Muscle of leg (tissue), 11 donors: ENCODE measurements around the gene CLHC1. TPM values are rescaled to one million over a fixed set of nuclear protein-coding genes. Genes with fewer than 3 reads are reported as not detected.
A peak's percentile ranks its signal among the peaks of the same experiment; 100 is the strongest.
"Not testable (repeated sequence)": the region's sequence is repeated elsewhere in the genome, so short reads cannot be mapped to it uniquely, and the experiment has no call there.

Experiments
- DNase-seq: peaks from one replicate; pipeline ENCODE4 v3.0.0; 2013
- H3K27ac ChIP-seq: one replicate; pipeline ENCODE4 v1.5.1; 2013; ENCODE audit warnings: mild to moderate bottlenecking, low read length, control low read depth
- H3K27me3 ChIP-seq: one replicate; pipeline ENCODE4 v1.6.1; 2013; ENCODE audit warnings: low read length; ENCODE audit not compliant: control insufficient read depth, insufficient read depth
- H3K36me3 ChIP-seq: one replicate; pipeline ENCODE4 v1.6.1; 2013; ENCODE audit warnings: low read length; ENCODE audit not compliant: control insufficient read depth, insufficient read depth
- H3K4me1 ChIP-seq: one replicate; pipeline ENCODE4 v1.6.1; 2013; ENCODE audit warnings: low read length; ENCODE audit not compliant: control insufficient read depth, insufficient read depth
- H3K4me3 ChIP-seq: one replicate; pipeline ENCODE4 v1.5.1; 2013; ENCODE audit warnings: low read length, control low read depth
- H3K9me3 ChIP-seq: replicated peaks from 2 replicates; pipeline ENCODE4 v1.6.1; 2013; ENCODE audit warnings: low read depth, low read length; ENCODE audit not compliant: control insufficient read depth
- WGBS: methylation state at CpG from one replicate; pipeline ENCODE4 v1.1.5; 2013; ENCODE audit warnings: missing lambda C conversion rate; ENCODE audit not compliant: insufficient coverage; 5-methylcytosine and 5-hydroxymethylcytosine counted together
- polyA plus RNA-seq, 8 donors: library from polyadenylated mRNA; unstranded; fragments of 120-200 nt; gene quantifications; one replicate each; pipeline versions ENCODE4 v1.2.1 to v1.2.3, GENCODE V29; 2013; ENCODE audit warnings: inconsistent platforms in 1 of 8, low replicate concordance in 1 of 8; ENCODE audit not compliant: insufficient read length in 8 of 8, insufficient read depth in 1 of 8
- total RNA-seq: library from RNA; stranded (reverse); fragments of 120-200 nt; gene quantifications from one replicate; pipeline ENCODE4 v1.2.4, GENCODE V29; 2013

The CLHC1 gene
- total and polyA plus RNA-seq, 9 donors, result 6.4 to 15.1 (median 8.8) TPM

GRCh38 chr2:55268288-55268906 is 36.3 kb upstream of the CLHC1 start:
- peak; percentile 34 for DNase-seq
- 10% methylated on average over 10 of the region's 13 CpGs for WGBS

GRCh38 chr2:55259586-55259985 is 27.5 kb upstream of the CLHC1 start:
- not testable (repeated sequence) for H3K4me3 ChIP-seq, DNase-seq, H3K27ac ChIP-seq, H3K27me3 ChIP-seq, H3K9me3 ChIP-seq, H3K4me1 ChIP-seq
- no CpG with 5 or more reads among the region's 3 CpGs for WGBS
- peaks cover 36% of the 10 kb centered on the region for H3K36me3 ChIP-seq

More at GRCh38 chr2:55268288-55268906, 36.3 kb upstream of the CLHC1 start:
- H3K4me1 ChIP-seq, result peaks cover 10% of the 10 kb centered on the region
- no peaks in the 10 kb centered on the region for H3K9me3 ChIP-seq
- H3K36me3 ChIP-seq, result peaks cover 8% of the 10 kb centered on the region
- H3K27me3 ChIP-seq, result no peaks in the 10 kb centered on the region
- H3K4me3 ChIP-seq, result peak overlapping the region; percentile 58
- peak overlapping the region; percentile 92 for H3K27ac ChIP-seq

DNA sequence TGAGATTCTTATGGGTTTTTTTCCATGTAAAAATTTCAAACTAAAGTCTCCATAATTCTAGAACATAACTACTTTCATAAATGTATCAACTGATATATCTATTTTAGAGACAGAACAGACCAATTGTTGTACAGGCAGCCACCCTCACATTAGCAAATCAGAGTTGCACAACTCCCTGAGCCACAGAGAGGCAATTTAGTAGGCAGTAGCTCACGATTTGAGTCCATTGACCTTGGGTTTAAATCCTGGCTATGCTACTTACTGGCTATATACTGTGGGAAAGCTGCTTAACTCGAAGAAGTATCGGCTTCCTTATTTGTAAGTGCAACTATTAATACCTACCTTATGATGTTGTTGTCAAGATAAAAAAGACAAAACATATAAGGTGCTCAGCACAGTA is 20.7 kb upstream of the CLHC1 start:
- DNase-seq, result no peak
- no CpG with 5 or more reads among the region's 3 CpGs for WGBS
- H3K27me3 ChIP-seq, result no peaks in the 10 kb centered on the region

DNA sequence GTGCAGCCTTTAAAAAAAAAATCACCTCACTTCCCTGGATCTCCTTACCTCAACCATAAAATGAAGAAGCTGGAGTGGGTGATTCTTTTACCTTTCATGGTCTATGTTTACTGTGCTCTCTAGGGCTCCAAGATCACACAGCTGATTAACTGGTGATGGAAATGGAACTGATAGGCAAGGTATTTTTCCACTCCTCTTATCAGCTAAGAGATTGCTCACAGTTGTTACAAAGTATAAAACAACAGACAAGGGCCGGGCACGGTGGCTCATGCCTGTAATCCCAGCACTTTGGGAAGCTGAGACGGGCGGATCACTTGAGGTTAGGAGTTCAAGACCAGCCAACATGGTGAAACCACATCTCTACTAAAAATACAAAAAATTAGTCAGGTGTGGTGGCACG is 14.9 kb upstream of the CLHC1 start:
- no peaks in the 10 kb centered on the region for H3K4me1 ChIP-seq
- H3K9me3 ChIP-seq, result no peaks in the 10 kb centered on the region
- H3K27ac ChIP-seq, result no peak overlapping the region
- no peak overlapping the region for H3K4me3 ChIP-seq
- no peak for DNase-seq
- WGBS, result 96% methylated on average over 5 of the region's 5 CpGs
- H3K36me3 ChIP-seq, result peaks cover 28% of the 10 kb centered on the region
- H3K27me3 ChIP-seq, result no peaks in the 10 kb centered on the region

More for the DNA sequence above, 20.7 kb upstream of the CLHC1 start:
- no peaks in the 10 kb centered on the region for H3K9me3 ChIP-seq
- no peaks in the 10 kb centered on the region for H3K4me1 ChIP-seq
- no peak overlapping the region for H3K27ac ChIP-seq
- peaks cover 28% of the 10 kb centered on the region for H3K36me3 ChIP-seq
- H3K4me3 ChIP-seq, result no peak overlapping the region

DNA sequence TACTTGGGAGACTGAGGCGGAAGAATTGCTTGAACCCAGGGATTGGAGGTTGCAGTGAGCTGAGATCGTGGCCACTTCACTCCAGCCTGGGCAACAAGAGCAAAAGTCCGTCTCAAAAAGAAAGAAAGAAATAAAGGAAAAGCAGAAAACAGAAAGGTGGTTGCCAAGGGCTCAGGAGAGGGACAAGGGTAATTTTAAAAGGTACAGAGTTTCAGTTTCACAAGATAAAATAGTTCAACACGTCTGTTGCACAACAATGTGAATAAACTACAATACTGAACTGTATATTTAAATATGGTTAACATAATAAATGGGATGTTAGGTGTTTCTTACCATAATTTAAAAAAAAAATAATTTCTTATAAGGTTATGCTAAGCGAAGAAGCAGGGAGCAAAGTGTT is 13.3 kb upstream of the CLHC1 start:
- Histone ChIP-seq H3K4me1 (no peaks in the 10 kb centered on the region), H3K27me3 (no peaks in the 10 kb centered on the region), H3K27ac (no peak overlapping the region), H3K9me3 (no peaks in the 10 kb centered on the region), H3K36me3 (peaks cover 25% of the 10 kb centered on the region), H3K4me3 (no peak overlapping the region)
- DNase-seq, result no peak
- 86% methylated on average over 1 of the region's 5 CpGs for WGBS

DNA sequence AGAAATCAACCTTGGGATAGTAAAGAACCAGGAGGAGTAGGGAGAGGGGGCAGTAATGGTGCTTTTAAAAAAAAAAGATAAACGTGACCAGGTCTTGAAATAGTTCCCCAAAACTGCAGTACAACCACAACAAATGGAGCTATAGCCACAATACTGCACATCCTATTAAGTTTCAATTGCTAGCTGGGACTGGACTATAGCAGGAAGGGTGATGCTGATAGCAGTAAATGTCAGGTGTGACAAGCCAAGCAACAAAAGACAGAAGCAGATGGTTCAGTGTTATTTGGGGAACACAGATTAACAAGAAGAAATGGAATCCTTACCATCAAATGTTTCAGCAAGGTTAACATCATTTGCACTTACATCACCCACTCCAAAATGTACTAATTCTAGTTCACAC is 10.5 kb upstream of the CLHC1 start:
- H3K4me1 ChIP-seq, result no peaks in the 10 kb centered on the region
- H3K27ac ChIP-seq, result no peak overlapping the region
- DNase-seq, result no peak
- H3K27me3 ChIP-seq, result no peaks in the 10 kb centered on the region
- H3K36me3 ChIP-seq, result peaks cover 20% of the 10 kb centered on the region
- no peaks in the 10 kb centered on the region for H3K9me3 ChIP-seq
- no CpG with 5 or more reads among the region's 1 CpG for WGBS
- H3K4me3 ChIP-seq, result no peak overlapping the region

- DNase-seq, H3K27me3 ChIP-seq, H3K27ac ChIP-seq, H3K4me3 ChIP-seq, H3K4me1 ChIP-seq, H3K9me3 ChIP-seq: not testable (repeated sequence)
- H3K36me3 ChIP-seq, result peaks cover 14% of the 10 kb centered on the region
- WGBS, result 93% methylated on average over 6 of the region's 8 CpGs
These were observed 9.5 kb upstream of the CLHC1 start for GRCh38 chr2:55241582-55241981.

- Histone ChIP-seq H3K4me1 (no peaks in the 10 kb centered on the region), H3K9me3 (no peaks in the 10 kb centered on the region), H3K36me3 (peaks cover 22% of the 10 kb centered on the region), H3K4me3 (no peak overlapping the region), H3K27me3 (no peaks in the 10 kb centered on the region), H3K27ac (no peak overlapping the region)
- WGBS, result no CpG with 5 or more reads among the region's 4 CpGs
- no peak for DNase-seq
These were observed 7.6 kb upstream of the CLHC1 start for GRCh38 chr2:55239656-55240222.

- DNase-seq, result no peak
- Histone ChIP-seq H3K27ac (no peak overlapping the region), H3K4me3 (no peak overlapping the region), H3K36me3 (peaks cover 32% of the 10 kb centered on the region), H3K9me3 (no peaks in the 10 kb centered on the region), H3K4me1 (peaks cover 11% of the 10 kb centered on the region), H3K27me3 (no peaks in the 10 kb centered on the region)
- WGBS, result no CpG with 5 or more reads among the region's 2 CpGs
These were observed 5.0 kb upstream of the CLHC1 start for GRCh38 chr2:55236992-55237543.

DNA sequence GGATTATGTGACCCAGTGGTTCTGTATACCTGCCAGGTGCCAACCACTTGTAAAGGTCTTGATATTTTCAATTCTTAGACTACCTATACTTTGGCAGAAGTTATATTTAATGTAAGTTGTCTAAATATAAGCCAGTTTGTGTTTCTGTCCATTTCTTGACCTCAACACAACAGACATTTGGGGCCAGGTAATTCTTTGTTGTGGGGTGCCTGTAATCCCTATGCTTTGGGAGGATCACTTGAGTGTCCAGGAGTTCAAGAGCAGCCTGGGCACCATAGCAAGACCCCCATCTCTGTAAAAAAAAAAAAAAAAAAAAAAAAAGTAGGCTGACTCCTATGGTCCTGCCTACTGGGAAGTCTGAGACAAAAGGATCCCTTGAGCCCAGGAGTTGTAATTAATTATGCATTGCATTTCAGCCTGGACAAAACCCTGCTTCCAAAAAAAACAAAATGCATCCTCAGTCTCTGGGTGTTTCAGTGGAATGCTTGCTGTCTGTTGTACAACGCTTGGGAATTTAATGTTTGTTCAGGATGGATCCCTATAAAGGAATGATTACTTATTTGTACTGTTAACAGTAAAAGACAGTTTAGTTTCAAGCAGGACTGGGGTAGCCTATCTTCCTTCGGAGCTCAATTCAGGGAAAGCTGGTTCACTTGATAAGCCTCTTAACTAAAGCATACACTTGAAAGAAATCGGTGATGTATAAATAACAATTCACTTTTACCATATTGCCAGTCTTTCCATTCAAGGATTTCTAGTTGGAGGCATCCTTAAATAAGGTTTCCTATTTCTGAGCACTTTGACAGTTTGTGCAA is 3.8 kb upstream of the CLHC1 start:
- Histone ChIP-seq H3K4me3 (no peak overlapping the region), H3K27ac (no peak overlapping the region), H3K36me3 (peaks cover 32% of the 10 kb centered on the region), H3K9me3 (no peaks in the 10 kb centered on the region), H3K27me3 (no peaks in the 10 kb centered on the region), H3K4me1 (peaks cover 11% of the 10 kb centered on the region)
- no CpG with 5 or more reads among the region's 3 CpGs for WGBS
- no peak for DNase-seq
